ENCODE results near the gene RGS12. TPM values are rescaled to one million over a fixed set of nuclear protein-coding genes. Genes with fewer than 3 reads are reported as not detected.
"Not testable (repeated sequence)": the region's sequence is repeated elsewhere in the genome, so short reads cannot be mapped to it uniquely, and the experiment has no call there.

The RGS12 gene
- polyA plus RNA-seq, 3 donors, result 0.75 to 15.3 (median 2.7) TPM

DNA sequence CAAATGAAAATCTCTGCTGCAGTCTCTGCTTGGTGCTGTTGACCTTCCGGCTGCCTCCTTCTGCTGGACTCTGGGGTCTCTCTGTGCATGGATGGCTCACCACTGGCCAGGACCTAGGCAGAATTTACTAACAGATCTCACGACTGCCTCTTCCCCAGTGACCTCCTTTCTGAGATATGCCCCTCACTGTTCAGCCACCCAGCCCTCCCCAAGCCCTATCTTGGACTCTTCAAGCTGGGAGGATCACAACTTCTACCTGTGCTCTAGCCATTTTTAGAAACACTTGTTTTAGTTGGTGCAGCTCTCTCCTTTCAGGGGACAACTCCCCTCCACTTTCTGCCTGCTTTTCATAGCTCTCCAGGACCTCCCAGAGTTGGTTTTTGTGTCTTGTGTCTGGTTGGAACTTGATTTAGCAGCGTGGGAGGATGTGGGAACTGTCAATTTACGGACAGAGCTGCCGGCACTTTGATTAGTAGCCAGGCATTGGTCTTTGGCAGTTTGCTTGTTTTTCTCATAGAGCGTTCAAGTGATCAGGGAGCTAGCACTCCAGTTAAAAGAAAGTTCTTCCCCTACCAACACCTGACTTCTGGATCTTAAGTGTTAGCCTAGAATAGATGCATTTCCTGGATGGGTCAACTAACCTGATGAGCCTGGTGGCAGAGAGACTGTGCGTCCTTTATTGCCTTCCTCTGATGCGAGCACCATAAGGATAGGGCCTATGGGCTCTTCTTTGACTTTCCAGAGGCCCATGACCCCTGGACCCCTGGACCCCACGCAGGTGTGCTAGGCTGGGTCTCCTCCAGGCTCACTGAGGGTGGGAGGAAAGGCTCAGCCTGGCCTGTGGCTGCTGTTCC is 6.5 kb downstream of the RGS12 start:
- Histone ChIP-seq H3K27ac (ENCODE audit: low read depth in 1 of 2, low read length in 2 of 2) (no peak overlapping the region), H2AFZ (ENCODE audit: insufficient read depth, low read depth, low read length, poor library complexity, severe bottlenecking) (no peak overlapping the region), H3K9me3 (replicated peaks in 1 of 2; ENCODE audit: control insufficient read depth in 1 of 2, insufficient read depth in 1 of 2, low read length in 2 of 2) (no peaks in the 10 kb centered on the region), H3K4me2 (replicated peaks; ENCODE audit: extremely low read depth, low read length, poor library complexity, severe bottlenecking) (no peak overlapping the region), H3K4me3 (replicated peaks in 1 of 3; ENCODE audit: low read depth in 2 of 3, low read length in 3 of 3) (no peak overlapping the region), H3K9ac (ENCODE audit: insufficient read depth, low read length, poor library complexity, severe bottlenecking) (no peak overlapping the region), H3K36me3 (replicated peaks in 1 of 2; ENCODE audit: control insufficient read depth in 1 of 2, insufficient read depth in 2 of 2, low read length in 2 of 2) (no peaks in the 10 kb centered on the region), H3K79me2 (ENCODE audit: insufficient read depth, low read length) (no peaks in the 10 kb centered on the region), H4K20me1 (ENCODE audit: insufficient read depth, low read length) (no peaks in the 10 kb centered on the region), H3K4me1 (ENCODE audit: control insufficient read depth in 1 of 2, insufficient read depth in 2 of 2, low read length in 2 of 2) (peaks cover 20 to 24% of the 10 kb centered on the region in 2 donors), H3K27me3 (ENCODE audit: control insufficient read depth in 2 of 2, insufficient read depth in 2 of 2, low read length in 2 of 2) (peaks cover 0 to 9% of the 10 kb centered on the region in 2 donors)
- peaks cover 3 to 5% of the 10 kb centered on the region in 2 donors for H3K36me3 Mint-ChIP-seq
- 79% methylated on average over 6 of the region's 9 CpGs for WGBS (ENCODE audit: insufficient coverage)
- H3K9me3 Mint-ChIP-seq, result peaks cover 0 to 3% (median 2%) of the 10 kb centered on the region in 7 donors
- peaks cover 34% of the 10 kb centered on the region for H3K4me1 Mint-ChIP-seq
- TF ChIP-seq, protein P1, sequence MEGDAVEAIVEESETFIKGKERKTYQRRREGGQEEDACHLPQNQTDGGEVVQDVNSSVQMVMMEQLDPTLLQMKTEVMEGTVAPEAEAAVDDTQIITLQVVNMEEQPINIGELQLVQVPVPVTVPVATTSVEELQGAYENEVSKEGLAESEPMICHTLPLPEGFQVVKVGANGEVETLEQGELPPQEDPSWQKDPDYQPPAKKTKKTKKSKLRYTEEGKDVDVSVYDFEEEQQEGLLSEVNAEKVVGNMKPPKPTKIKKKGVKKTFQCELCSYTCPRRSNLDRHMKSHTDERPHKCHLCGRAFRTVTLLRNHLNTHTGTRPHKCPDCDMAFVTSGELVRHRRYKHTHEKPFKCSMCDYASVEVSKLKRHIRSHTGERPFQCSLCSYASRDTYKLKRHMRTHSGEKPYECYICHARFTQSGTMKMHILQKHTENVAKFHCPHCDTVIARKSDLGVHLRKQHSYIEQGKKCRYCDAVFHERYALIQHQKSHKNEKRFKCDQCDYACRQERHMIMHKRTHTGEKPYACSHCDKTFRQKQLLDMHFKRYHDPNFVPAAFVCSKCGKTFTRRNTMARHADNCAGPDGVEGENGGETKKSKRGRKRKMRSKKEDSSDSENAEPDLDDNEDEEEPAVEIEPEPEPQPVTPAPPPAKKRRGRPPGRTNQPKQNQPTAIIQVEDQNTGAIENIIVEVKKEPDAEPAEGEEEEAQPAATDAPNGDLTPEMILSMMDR (IDR thresholded peaks at IDR 0.05), result no peak
- H3K27me3 Mint-ChIP-seq (ENCODE audit: low read depth in 3 of 3), result peaks cover 4 to 38% (median 30%) of the 10 kb centered on the region in 3 donors
- DNase-seq, result no peak
- H3K27ac Mint-ChIP-seq, result peak overlapping the region in 1 of 7 donors; percentile 8
- intact Hi-C loops (cut with micrococcal nuclease), result loop anchor here in 1 of 2 donors (10.0 kb wide), 1 partner anchor 225 kb away; the partner anchor contains the start of genes HTT and HTT-AS
- no peak overlapping the region for H3K4me3 Mint-ChIP-seq

DNA sequence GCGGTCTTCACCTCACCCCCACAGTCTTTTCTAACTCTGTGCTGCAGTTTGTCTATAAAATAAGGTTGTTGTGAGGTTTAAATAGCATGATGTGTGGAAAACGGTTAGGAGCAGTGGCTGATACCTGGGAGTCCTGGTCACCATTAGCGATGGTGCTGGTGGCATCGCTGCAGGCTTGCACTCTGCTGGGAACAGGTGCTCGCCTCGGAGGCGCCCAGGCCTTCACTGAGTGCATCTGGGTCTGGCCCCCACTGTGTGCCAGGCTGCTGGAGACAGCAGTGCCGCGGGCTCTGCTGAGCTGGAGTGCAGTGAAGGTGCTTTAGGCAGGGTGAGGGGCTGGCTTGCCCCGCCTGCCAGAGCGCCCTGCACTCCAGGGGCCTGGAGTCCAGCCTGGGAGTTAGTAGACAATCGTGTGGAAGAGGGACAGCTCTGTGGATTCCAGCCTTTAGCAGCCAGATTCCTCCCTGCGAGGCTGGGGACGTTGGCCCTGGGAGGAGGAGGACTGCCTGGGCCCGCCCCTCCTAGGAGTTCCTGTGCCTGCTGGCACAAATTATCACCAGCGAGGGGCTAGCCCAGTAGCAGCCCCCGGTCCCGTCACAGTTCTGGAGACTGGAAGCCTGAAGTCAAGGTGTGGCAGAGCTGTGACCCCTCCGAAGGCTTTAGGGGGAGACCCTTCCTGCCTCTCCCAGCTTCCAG is 7.3 kb downstream of the RGS12 start:
- no peaks in the 10 kb centered on the region for H3K9me3 ChIP-seq (replicated peaks in 1 of 2; ENCODE audit: control insufficient read depth in 1 of 2, insufficient read depth in 1 of 2, low read length in 2 of 2)
- H4K20me1 ChIP-seq (ENCODE audit: insufficient read depth, low read length), result no peaks in the 10 kb centered on the region
- Mint-ChIP-seq H3K4me3 (no peak overlapping the region), H3K27me3 (ENCODE audit: low read depth in 3 of 3) (peaks cover 4 to 37% (median 28%) of the 10 kb centered on the region in 3 donors), H3K27ac (no peak overlapping the region), H3K36me3 (peaks cover 0 to 5% of the 10 kb centered on the region in 2 donors), H3K4me1 (peaks cover 31% of the 10 kb centered on the region), H3K9me3 (peaks cover 0 to 2% (median 2%) of the 10 kb centered on the region in 7 donors)
- H3K27ac ChIP-seq (ENCODE audit: low read depth in 1 of 2, low read length in 2 of 2), result no peak overlapping the region
- no peak overlapping the region for H3K4me3 ChIP-seq (replicated peaks in 1 of 3; ENCODE audit: low read depth in 2 of 3, low read length in 3 of 3)
- H3K9ac ChIP-seq (ENCODE audit: insufficient read depth, low read length, poor library complexity, severe bottlenecking), result no peak overlapping the region
- no peaks in the 10 kb centered on the region for H3K79me2 ChIP-seq (ENCODE audit: insufficient read depth, low read length)
- no peak overlapping the region for H2AFZ ChIP-seq (ENCODE audit: insufficient read depth, low read depth, low read length, poor library complexity, severe bottlenecking)
- H3K4me1 ChIP-seq (ENCODE audit: control insufficient read depth in 1 of 2, insufficient read depth in 2 of 2, low read length in 2 of 2), result peaks cover 20 to 25% of the 10 kb centered on the region in 2 donors
- WGBS (ENCODE audit: insufficient coverage), result 91% methylated on average over 17 of the region's 19 CpGs
- H3K27me3 ChIP-seq (ENCODE audit: control insufficient read depth in 2 of 2, insufficient read depth in 2 of 2, low read length in 2 of 2), result peaks cover 0 to 9% of the 10 kb centered on the region in 2 donors
- H3K36me3 ChIP-seq (replicated peaks in 1 of 2; ENCODE audit: control insufficient read depth in 1 of 2, insufficient read depth in 2 of 2, low read length in 2 of 2), result no peaks in the 10 kb centered on the region
- intact Hi-C loops (cut with micrococcal nuclease), result loop anchor here in 1 of 2 donors (10.0 kb wide), 2 partner anchors 105 to 225 kb away; partner anchors contain the start of genes HTT and HTT-AS
- TF ChIP-seq, protein P1 (IDR thresholded peaks at IDR 0.05), result no peak
- no peak overlapping the region for H3K4me2 ChIP-seq (replicated peaks; ENCODE audit: extremely low read depth, low read length, poor library complexity, severe bottlenecking)
- no peak for DNase-seq

DNA sequence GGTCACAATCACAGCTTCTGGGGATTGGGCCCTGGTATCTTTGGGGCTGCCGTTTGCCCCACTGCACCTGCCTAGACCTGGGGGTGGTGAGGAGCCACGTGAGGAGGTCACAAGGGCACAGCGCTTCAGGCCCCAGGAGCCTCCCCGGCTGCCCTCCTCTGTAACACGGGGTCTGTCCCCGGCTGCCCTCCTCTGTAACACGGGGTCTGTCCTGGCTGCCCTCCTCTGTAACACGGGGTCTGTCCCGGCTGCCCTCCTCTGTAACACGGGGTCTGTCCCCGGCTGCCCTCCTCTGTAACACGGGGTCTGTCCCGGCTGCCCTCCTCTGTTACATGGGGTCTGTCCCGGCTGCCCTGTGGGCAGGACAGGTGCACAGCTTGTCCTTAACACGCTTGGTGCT is 8.1 kb downstream of the RGS12 start:
- peak overlapping the region in 2 of 7 donors; percentile 4 to 73 for H3K27ac Mint-ChIP-seq
- DNase-seq; H3K9me3 ChIP-seq (replicated peaks in 1 of 2; ENCODE audit: control insufficient read depth in 1 of 2, insufficient read depth in 1 of 2, low read length in 2 of 2); H3K4me3 Mint-ChIP-seq; H3K9ac ChIP-seq (ENCODE audit: insufficient read depth, low read length, poor library complexity, severe bottlenecking); H3K36me3 Mint-ChIP-seq; H3K9me3 Mint-ChIP-seq; H3K27me3 ChIP-seq (ENCODE audit: control insufficient read depth in 2 of 2, insufficient read depth in 2 of 2, low read length in 2 of 2); H3K79me2 ChIP-seq (ENCODE audit: insufficient read depth, low read length); H3K27ac ChIP-seq (ENCODE audit: low read depth in 1 of 2, low read length in 2 of 2); H3K36me3 ChIP-seq (replicated peaks in 1 of 2; ENCODE audit: control insufficient read depth in 1 of 2, insufficient read depth in 2 of 2, low read length in 2 of 2); H2AFZ ChIP-seq (ENCODE audit: insufficient read depth, low read depth, low read length, poor library complexity, severe bottlenecking); H3K4me2 ChIP-seq (replicated peaks; ENCODE audit: extremely low read depth, low read length, poor library complexity, severe bottlenecking); H3K4me3 ChIP-seq (replicated peaks in 1 of 3; ENCODE audit: low read depth in 2 of 3, low read length in 3 of 3); H4K20me1 ChIP-seq (ENCODE audit: insufficient read depth, low read length): not testable (repeated sequence)
- peaks cover 6 to 36% (median 25%) of the 10 kb centered on the region in 3 donors for H3K27me3 Mint-ChIP-seq (ENCODE audit: low read depth in 3 of 3)
- 94% methylated on average over 13 of the region's 15 CpGs for WGBS (ENCODE audit: insufficient coverage)
- peaks cover 27 to 32% of the 10 kb centered on the region in 2 donors for H3K4me1 ChIP-seq (ENCODE audit: control insufficient read depth in 1 of 2, insufficient read depth in 2 of 2, low read length in 2 of 2)
- peaks cover 39% of the 10 kb centered on the region for H3K4me1 Mint-ChIP-seq
- intact Hi-C loops (cut with micrococcal nuclease), result loop anchor here in 1 of 2 donors (10.0 kb wide), 1 partner anchor 106 kb away; no protein-coding TSS in a partner anchor
